ENCODE measurements around the gene NEU4. TPM values are rescaled to one million over a fixed set of nuclear protein-coding genes. Genes with fewer than 3 reads are reported as not detected.

Gene NEU4
- polyA plus RNA-seq, 3 donors: 0.26 to 2.6 (median 0.99) TPM

DNA sequence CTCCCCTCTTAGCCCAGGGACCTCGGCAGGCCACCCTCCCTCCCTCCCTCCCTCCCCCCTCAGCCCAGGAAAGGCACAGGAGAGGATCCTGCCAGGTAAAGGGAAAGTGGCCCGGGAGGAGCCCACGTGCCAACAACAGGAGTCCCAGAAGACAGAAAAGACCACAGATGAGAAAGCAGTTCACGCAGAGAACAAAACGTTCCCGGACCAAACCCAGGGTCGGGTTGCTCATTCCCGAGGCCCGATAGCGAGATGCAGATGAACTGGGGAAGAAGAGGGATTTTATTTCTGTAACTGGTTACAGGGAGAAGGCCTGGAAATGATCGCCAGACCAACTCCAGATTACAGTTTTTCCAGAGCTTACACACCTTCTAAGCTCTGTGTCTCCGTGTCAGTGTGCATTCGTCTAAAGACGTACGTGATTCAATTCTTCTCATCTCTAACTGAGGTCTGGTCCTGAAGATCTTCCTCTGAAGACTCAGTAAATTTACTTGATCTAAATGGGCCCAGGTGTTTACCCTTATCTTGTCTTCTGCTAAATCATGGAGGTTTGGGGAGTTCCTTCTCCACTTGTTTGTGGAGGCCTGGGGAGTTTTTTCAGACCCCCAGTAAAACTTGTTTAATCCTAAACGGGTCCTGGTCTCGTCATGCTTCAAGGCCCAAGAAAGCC, 807 bp upstream of the NEU4 start:
- no peak for DNase-seq
- Mint-ChIP-seq H3K4me1 (peaks cover 7% of the 10 kb centered on the region), H3K36me3 (no peaks in the 10 kb centered on the region), H3K27me3 (ENCODE audit: low read depth in 3 of 3) (peaks cover 10 to 21% (median 17%) of the 10 kb centered on the region in 3 donors), H3K27ac (peak overlapping the region in 1 of 7 donors; percentile 18), H3K9me3 (peaks cover 0 to 2% (median 0%) of the 10 kb centered on the region in 7 donors), H3K4me3 (no peak overlapping the region)
- no peaks in the 10 kb centered on the region for H4K20me1 ChIP-seq (ENCODE audit: insufficient read depth, low read length)
- H3K4me2 ChIP-seq (replicated peaks; ENCODE audit: extremely low read depth, low read length, poor library complexity, severe bottlenecking): no peak overlapping the region
- no peaks in the 10 kb centered on the region for H3K79me2 ChIP-seq (ENCODE audit: insufficient read depth, low read length)
- H3K27me3 ChIP-seq (ENCODE audit: control insufficient read depth in 2 of 2, insufficient read depth in 2 of 2, low read length in 2 of 2): peaks cover 8 to 15% of the 10 kb centered on the region in 2 donors
- WGBS (ENCODE audit: insufficient coverage): 96% methylated on average over 4 of the region's 17 CpGs
- H3K36me3 ChIP-seq (replicated peaks in 1 of 2; ENCODE audit: control insufficient read depth in 1 of 2, insufficient read depth in 2 of 2, low read length in 2 of 2): no peaks in the 10 kb centered on the region
- no peak overlapping the region for H2AFZ ChIP-seq (ENCODE audit: insufficient read depth, low read depth, low read length, poor library complexity, severe bottlenecking)
- TF ChIP-seq, protein P1, sequence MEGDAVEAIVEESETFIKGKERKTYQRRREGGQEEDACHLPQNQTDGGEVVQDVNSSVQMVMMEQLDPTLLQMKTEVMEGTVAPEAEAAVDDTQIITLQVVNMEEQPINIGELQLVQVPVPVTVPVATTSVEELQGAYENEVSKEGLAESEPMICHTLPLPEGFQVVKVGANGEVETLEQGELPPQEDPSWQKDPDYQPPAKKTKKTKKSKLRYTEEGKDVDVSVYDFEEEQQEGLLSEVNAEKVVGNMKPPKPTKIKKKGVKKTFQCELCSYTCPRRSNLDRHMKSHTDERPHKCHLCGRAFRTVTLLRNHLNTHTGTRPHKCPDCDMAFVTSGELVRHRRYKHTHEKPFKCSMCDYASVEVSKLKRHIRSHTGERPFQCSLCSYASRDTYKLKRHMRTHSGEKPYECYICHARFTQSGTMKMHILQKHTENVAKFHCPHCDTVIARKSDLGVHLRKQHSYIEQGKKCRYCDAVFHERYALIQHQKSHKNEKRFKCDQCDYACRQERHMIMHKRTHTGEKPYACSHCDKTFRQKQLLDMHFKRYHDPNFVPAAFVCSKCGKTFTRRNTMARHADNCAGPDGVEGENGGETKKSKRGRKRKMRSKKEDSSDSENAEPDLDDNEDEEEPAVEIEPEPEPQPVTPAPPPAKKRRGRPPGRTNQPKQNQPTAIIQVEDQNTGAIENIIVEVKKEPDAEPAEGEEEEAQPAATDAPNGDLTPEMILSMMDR (IDR thresholded peaks at IDR 0.05): no peak
- H3K27ac ChIP-seq (ENCODE audit: low read depth in 1 of 2, low read length in 2 of 2): no peak overlapping the region
- H3K9ac ChIP-seq (ENCODE audit: insufficient read depth, low read length, poor library complexity, severe bottlenecking): no peak overlapping the region
- H3K4me1 ChIP-seq (ENCODE audit: control insufficient read depth in 1 of 2, insufficient read depth in 2 of 2, low read length in 2 of 2): peaks cover 13 to 18% of the 10 kb centered on the region in 2 donors
- no peak overlapping the region for H3K4me3 ChIP-seq (replicated peaks in 1 of 3; ENCODE audit: low read depth in 2 of 3, low read length in 3 of 3)
- H3K9me3 ChIP-seq (replicated peaks in 1 of 2; ENCODE audit: control insufficient read depth in 1 of 2, insufficient read depth in 1 of 2, low read length in 2 of 2): no peaks in the 10 kb centered on the region
- intact Hi-C loops (cut with micrococcal nuclease): no loop called here

GRCh38 chr2:241809383-241810306, 652 bp downstream of the NEU4 start:
- no peak overlapping the region for H3K9ac ChIP-seq (ENCODE audit: insufficient read depth, low read length, poor library complexity, severe bottlenecking)
- 85% methylated on average over 24 of the region's 29 CpGs for WGBS (ENCODE audit: insufficient coverage)

More at GRCh38 chr2:241809383-241810306, 652 bp downstream of the NEU4 start:
- DNase-seq: no peak
- Histone ChIP-seq H3K36me3 (replicated peaks in 1 of 2; ENCODE audit: control insufficient read depth in 1 of 2, insufficient read depth in 2 of 2, low read length in 2 of 2) (no peaks in the 10 kb centered on the region), H3K4me1 (ENCODE audit: control insufficient read depth in 1 of 2, insufficient read depth in 2 of 2, low read length in 2 of 2) (peaks cover 3% of the 10 kb centered on the region in 2 donors), H3K27ac (ENCODE audit: low read depth in 1 of 2, low read length in 2 of 2) (no peak overlapping the region), H3K4me3 (replicated peaks in 1 of 3; ENCODE audit: low read depth in 2 of 3, low read length in 3 of 3) (no peak overlapping the region), H3K9me3 (replicated peaks in 1 of 2; ENCODE audit: control insufficient read depth in 1 of 2, insufficient read depth in 1 of 2, low read length in 2 of 2) (no peaks in the 10 kb centered on the region), H2AFZ (ENCODE audit: insufficient read depth, low read depth, low read length, poor library complexity, severe bottlenecking) (no peak overlapping the region), H3K4me2 (replicated peaks; ENCODE audit: extremely low read depth, low read length, poor library complexity, severe bottlenecking) (no peak overlapping the region), H4K20me1 (ENCODE audit: insufficient read depth, low read length) (no peaks in the 10 kb centered on the region), H3K27me3 (ENCODE audit: control insufficient read depth in 2 of 2, insufficient read depth in 2 of 2, low read length in 2 of 2) (peaks cover 3 to 4% of the 10 kb centered on the region in 2 donors), H3K79me2 (ENCODE audit: insufficient read depth, low read length) (no peaks in the 10 kb centered on the region)
- peaks cover 4 to 10% (median 8%) of the 10 kb centered on the region in 3 donors for H3K27me3 Mint-ChIP-seq (ENCODE audit: low read depth in 3 of 3)
- no peak overlapping the region for H3K4me3 Mint-ChIP-seq
- H3K4me1 Mint-ChIP-seq: peaks cover 5% of the 10 kb centered on the region
- intact Hi-C loops (cut with micrococcal nuclease): no loop called here
- H3K36me3 Mint-ChIP-seq: no peaks in the 10 kb centered on the region
- H3K27ac Mint-ChIP-seq: peak overlapping the region in 1 of 7 donors; percentile 43
- H3K9me3 Mint-ChIP-seq: peaks cover 0 to 2% (median 0%) of the 10 kb centered on the region in 7 donors
- TF ChIP-seq, protein P1 (IDR thresholded peaks at IDR 0.05): no peak

All from CD14-positive monocyte (primary cell).